GM18907 (cell line): ENCODE results near the gene MARF1.
"Not testable (repeated sequence)": the region's sequence is repeated elsewhere in the genome, so short reads cannot be mapped to it uniquely, and the experiment has no call there.

Source experiments
- ATAC-seq: cut with Tn5 transposase; IDR thresholded peaks from one replicate; pipeline ENCODE4 v1.9.1; 2021; ENCODE audit warnings: mild to moderate bottlenecking, moderate library complexity; ENCODE audit not compliant: unreplicated experiment

The MARF1 gene

DNA sequence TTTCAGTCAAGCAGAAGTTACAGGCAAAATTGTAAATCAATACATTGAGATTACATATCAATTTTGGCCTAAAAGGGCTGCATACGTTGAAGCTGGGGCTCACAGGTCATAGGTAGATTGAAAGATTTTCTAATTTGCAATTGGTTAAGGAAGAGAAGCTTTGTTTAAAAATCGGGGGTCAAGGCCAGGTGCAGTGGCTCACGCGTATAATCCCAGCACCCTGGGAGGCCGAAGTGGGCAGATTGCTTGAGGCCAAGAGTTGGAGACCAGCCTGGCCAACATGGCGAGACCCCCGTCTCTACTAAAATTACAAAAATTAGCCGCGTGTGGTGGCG lies 68.4 kb downstream of the MARF1 start:
- ATAC-seq, result no peak

DNA sequence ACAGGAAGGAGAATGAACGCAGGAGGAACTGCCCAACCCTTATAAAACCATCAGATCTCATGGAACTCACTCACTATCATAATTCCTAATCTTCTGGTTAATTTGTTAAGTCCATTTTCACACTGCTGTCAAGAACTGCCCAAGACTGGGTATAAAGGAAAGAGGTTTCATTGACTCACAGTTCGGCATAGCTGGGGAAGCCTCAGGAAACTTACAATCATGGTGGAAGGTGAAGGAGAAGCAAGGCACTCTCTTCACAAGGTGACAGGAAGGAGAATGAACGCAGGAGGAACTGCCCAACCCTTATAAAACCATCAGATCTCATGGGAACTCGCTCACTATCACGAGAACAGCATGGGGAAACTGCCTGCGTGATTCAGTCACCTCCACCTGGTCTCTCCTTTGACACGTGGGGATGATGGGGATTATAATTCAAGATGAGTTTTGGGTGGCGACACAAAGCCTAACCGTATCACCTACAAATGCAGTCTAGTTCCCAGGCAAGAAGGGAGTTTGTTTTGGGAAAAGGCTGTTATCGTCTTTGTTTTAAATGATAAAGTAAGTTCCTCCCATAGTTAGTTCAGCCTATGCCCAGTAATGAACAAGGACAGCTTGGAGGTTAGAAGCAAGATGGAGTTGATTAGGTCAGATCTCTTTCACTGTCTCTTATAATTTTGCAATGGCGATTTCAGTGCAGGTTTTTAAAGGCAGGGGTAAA lies 68.9 kb downstream of the MARF1 start:
- ATAC-seq, result not testable (repeated sequence)

DNA sequence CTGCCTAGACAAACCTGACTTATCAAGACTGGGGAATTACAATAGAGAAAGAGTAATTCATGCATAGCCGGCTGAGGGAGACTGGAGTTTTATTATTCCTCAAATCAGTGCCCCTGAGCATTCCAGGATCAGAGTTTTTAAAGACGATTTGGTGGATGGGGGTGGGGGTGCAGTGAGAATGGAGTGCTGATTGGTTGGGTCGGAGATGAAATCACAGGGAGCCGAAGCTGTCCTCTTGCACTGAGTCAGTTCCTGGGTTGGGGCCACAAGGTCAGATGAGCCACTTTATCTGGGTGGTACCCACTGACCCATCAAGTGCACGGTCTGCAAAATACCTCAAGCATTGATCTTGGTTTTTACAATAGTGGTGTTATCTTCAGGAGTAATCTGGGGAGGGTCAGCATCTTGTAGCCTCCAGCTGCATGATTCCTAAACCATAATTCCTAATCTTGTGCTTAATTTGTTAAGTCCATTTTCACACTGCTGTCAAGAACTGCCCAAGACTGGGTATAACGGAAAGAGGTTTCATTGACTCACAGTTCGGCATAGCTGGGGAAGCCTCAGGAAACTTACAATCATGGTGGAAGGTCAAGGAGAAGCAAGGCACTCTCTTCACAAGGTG lies 69.6 kb downstream of the MARF1 start:
- no peak for ATAC-seq

DNA sequence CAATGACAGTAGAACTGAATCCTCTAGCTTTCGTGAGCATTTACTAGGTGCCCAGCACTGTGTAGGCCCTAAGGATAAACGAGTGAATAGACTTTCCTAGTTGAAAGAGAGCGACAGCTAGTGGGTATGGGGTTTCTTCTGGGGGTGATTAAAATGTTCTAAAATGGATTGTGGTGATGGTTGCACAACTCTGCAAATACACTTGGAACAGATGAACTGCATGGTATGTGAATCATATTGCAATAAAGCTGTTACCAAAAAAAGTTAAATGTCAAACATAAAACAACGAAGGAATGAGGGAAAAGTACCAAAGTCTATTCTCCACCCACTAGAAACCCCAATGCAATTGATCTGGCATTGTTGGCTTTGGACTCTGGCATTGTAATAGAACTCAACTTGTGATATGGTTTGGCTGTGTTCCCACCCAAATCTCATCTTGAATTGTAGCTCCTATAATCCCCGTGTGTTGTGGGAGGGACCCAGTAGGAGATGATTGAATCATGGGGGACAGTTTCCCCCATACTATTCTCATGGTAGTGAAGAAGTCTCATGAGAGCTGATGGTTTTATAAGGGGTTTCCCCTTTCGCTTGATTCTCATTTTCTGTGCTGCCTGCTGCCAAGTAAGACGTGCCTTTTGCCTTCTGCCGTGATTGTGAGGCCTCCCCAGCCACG lies 70.5 kb downstream of the MARF1 start:
- no peak for ATAC-seq

DNA sequence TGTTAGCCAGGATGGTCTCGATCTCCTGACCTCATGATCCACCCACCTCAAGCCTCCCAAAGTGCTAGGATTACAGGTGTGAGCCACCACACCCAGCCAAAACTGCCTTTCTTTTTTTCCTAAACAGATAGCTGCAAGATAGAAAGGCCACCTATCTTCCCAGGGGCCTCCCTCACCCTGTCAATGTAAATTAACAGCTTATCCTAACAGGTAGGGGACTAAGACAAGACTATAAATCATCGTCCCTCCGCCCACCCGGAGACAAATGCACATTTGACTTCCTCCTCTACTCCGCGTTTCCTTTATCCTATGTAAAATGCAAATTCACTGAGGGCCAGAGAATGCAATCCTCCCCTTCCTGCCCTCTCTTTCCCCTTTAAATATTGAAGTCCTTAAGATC lies 71.4 kb downstream of the MARF1 start:
- no peak for ATAC-seq

DNA sequence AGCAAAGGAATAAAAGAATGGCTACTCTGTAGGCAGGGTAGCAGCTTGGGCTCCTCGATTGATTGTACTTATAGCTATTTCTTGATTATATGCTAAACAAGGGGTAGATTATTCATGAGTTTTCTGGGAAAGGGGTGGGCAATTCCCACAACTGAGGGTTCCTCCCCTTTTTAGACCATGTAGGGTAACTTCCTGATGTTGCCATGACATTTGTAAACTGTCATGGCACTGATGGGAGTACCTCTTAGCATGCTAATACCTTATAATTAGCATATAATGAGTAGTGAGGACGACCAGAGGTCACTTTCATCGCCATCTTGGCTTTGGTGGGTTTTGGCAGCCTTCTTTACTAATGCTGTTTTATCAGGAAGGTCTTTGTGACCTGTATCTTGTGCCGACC lies 72.3 kb downstream of the MARF1 start:
- not testable (repeated sequence) for ATAC-seq

DNA sequence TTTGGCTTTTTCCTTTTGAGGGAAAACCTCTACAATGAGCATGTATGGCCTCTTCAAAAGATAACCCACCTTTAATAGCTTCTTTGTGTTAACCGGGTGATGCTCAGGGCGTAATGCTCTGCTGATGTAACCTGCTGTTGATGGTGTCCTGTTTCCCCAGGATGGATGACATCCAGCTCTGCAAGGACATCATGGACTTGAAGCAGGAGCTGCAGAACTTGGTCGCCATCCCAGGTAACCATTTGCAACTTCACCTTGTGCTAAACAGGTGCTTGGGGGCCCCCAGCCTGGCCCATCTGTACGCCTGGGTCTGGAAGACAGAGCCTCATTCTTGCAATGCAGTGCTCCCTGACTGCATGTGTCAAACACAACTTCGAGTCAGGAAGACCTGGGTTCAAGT lies 75.1 kb downstream of the MARF1 start:
- no peak for ATAC-seq

DNA sequence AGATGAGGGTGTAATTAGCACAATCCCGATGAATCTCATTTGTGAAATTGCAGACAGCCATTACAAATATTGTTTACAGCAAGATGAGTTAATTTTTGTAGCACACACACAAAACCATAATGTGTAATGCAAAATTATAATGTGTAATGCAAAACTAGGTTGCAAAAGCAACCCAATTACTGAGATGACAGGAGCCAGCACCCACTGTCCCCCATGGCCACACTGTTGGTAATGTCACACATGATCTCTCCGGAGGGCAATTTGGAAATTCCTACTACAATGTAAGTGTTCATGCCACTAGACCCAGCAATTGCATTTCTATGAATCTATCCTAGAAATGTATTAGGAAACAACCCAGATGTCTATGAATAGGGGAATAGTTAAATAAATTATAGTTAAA lies 76.9 kb downstream of the MARF1 start:
- no peak for ATAC-seq

DNA sequence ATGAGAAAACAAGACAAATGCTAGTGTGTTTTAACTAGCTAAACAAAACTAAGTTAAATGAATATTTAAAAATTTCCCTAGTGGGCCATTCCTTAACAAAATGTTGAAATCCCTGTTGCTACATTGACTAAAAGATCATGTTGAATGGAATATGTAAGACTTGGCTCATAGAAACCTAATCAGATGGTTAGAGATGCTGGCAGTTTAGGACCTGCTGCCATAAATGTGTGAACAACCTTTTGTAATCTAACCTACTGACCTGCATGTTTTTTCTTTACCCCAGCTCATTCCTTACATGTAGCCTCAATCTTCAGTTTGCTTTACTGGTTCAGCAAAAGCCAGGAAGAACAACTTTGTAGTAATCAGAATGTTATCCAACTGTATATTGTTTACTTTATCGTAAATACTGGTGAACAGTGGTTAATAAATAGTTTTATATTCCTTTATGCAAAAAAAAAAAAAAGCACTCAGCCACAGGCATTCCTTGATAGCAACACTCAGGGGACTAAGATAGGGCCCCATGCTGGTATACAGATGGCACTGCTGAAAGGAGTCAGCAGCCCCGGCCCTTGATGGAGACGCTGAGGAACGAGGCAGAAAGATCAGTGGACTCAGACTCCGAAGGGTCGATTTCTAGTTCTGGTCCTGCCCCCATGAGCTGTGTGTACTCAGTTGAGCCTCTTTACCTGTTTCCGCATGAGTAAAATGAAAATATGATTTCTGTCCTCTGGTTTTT lies 78.2 kb downstream of the MARF1 start:
- ATAC-seq, result no peak

DNA sequence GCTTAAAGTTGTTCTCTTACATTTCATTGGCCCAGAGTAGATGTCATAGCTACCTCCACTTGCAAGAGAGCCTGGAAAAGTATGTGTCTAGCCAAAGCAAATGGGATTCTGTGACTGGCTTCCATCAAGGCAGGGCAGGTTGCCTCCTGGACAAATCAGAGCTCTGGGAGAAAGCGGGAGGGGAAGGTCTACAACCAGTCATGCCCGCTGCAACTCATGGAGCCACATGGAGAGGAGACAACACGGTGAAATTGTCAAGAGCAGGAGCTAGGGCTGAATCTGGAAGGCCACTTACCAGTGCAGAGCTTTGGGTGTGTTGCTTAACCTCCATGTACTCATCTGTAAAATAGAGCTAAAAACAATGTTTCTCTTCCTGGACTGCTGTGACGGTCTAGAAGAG lies 83.8 kb downstream of the MARF1 start:
- no peak for ATAC-seq

DNA sequence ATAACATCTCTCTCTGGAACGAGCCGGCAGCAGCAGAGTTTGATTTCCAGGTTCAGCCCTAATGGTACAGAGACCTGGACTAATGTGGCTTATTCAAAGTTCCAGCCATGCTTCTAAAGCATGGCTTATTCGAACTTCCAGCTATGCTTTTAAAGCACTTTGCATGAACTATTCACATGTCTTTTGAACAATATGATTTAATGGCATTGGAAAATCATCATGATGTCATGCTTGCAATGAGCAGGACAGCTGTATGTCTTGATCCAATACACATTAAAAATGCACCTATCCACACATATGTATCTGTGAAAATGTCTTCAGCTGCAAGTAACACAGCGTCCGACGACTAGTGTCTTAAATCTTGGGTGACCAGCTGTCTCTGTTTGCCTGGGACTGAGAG lies 85.7 kb downstream of the MARF1 start:
- ATAC-seq, result no peak

DNA sequence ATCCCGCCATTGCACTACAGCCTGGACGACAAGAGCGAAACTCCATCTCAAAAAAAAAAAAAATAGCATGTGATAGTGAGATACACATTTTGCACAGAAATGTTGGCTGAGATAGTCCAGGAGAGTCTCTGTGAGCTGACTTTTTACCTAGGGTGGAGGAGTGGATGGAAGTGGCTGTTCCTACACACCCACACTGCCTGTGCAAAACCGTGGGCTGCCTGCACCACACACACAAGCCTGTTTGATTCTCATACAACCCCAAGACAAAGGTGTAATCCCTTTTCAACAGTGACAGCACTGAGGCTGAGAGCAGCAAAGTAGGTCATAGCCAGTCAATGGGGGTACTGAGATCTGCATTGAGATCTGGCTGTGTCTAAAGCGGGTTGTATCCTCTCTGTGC lies 86.8 kb downstream of the MARF1 start:
- no peak for ATAC-seq

DNA sequence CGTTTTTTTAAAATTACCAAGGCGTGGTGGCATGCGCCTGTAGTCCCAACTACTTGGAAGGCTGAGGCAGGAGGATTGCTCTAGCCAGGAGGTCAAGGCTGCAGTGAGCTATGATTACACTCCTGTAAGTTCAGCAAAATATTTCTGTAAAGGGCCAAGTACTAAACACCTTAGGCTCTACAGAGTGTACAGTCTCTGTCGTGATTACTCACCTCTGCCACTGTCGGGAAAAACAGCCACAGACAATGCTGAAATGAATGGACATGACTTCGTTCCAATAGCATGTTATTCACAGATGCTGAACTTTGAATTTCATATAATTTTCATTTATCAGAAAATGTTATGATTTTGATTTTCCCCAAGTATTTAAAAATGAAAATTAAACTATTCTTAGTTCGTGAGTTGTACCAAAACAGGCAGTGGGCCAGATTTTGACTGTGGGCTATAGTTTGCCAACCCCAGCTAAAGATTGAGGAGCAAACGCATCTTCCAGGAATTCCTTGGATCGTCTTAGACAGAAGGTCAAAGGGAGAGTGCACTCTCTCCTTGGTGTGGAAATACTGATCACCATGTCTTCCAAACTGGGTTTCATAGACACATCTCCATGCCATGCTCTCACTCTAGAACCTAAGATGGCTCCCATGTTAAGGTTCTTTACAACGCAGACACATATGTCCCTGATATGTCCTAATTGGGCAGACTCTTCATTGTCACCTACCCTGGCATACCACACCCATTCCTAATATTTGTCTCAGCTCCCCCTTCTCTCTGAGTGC lies 89.5 kb downstream of the MARF1 start:
- no peak for ATAC-seq

DNA sequence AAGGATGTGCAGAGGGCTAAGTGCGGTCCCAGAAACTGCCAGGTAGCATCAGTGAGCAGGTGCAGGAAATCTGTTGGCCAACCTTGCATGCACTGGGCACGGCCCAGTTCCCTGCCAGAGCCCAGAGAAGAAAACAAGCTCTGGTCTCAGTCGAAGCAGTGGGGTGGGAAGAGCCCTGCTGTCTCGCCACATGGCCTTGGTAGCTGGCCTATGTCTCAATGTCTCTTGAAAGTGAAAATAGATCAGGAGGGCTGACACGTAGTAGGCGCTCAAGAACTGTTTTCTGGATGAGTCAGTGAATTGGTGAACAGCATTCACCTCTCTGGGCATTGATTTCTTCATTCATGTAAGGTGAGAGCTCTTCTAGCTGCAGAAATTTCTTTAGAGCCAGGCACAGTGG lies 90.4 kb downstream of the MARF1 start:
- ATAC-seq, result no peak

DNA sequence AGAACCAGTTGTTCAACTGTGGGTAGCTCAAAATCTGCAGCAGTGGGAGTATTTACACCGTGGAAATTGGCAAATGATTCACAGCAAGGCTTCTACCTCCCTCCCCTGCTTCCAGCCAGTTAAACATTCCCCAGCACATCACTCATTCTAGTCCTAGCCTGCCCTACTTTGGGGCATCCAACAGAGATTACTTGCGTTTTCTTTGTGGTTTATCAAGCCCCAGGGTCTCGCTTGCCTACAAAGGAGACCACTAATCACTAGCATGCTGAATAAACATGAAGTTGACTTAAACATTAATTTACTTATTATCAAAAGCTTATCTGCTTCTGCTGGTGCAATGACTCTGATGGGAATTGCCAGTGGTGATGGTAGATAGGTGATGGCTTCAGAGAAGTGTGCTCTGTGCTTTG lies 94.5 kb downstream of the MARF1 start:
- no peak for ATAC-seq

DNA sequence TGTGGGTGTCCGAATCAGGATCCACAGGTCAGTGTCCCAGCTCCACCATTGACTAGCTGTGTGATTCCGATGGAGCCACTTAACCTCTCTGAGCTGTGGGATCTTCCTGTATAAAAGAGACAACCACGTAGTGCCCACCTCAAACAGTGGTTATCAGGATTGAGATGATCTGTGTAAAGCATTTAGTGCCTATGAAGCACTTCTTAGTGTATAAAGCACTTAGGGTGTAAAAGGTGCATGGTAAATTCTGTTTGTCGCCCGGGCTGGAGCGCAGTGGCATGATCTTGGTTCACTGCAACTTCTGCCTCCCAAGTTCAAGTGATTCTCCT lies 95.2 kb downstream of the MARF1 start:
- no peak for ATAC-seq

DNA sequence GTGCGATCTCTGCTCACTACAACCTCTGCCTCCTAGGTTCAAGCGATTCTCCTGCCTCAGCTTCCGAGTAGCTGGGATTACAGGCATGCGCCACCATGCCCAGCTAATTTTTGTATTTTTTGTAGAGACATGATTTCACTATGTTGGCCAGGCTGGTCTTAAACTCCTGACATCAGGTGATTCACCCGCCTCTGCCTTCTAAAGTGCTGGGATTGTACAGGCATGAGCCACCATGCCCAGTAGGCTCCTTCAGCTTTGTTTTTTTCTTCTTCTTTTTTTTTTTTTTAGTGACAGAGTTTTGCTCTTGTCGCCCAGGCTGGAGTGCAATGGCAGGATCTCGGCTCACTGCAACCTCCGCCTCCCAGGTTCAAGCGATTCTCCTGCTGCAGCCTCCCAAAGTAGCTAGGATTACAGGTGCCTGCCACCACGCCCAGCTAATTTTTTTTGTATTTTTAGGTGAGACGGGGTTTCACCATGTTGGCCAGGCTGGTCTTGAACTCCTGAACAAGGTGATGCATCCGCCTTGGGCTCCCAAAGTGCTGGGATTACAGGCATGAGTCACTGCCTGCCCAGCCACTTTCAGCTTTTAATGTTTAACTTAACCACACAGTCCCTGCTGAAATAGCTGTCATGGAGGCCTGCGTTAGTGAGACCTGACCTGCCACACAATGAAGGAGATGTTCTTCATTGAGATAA lies 95.7 kb downstream of the MARF1 start:
- ATAC-seq, result not testable (repeated sequence)

DNA sequence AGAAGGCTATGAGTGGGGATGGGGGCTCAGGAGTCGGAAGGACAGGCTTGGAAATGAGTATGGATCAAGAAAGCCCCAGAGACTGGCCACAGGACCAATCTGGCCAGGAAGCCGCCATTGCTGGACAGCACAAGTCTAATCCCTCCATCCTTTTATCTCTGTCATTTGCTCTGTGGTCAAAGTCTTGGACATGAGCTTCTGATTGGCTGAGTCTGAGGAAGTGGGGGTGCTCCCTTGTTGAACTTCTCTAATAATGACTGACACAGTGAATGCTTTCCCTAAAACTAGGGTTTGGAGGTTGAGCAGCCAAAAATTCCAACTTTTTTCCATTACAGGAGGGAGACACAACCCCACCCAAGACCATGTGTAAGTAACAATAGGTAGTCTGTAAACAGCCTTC lies 97.4 kb downstream of the MARF1 start:
- ATAC-seq, result no peak

DNA sequence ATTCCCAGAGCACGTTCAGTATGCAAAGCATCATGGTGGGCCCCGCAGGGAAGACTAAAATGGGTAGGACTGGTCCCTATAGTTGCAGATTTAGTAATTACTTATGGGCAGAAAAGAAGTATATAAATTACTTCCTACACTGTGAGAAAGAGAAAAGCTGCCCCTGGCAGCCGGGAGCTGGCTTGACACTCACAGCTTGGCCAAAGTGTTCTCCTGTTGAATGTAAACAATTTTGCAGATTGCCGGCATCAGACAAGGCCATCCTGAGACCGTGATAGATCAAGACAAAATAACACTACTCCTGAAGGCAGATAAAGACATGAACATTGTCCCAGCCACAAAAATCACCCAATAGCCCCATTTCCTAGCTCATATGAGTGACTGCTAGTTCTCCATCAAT lies 98.5 kb downstream of the MARF1 start:
- ATAC-seq, result no peak
